Fibroblast of the aortic adventitia (primary cell): Measurements from ENCODE around the gene SLC52A3. TPM values are rescaled to one million over a fixed set of nuclear protein-coding genes. Genes with fewer than 3 reads are reported as not detected.
"Not testable (repeated sequence)": the region's sequence is repeated elsewhere in the genome, so short reads cannot be mapped to it uniquely, and the experiment has no call there.

Experiments
- DNase-seq: peaks from one replicate; pipeline ENCODE4 v3.0.0-alpha.2; 2010; ENCODE audit warnings: low read depth
- H3K4me3 ChIP-seq: 2 replicates; pipeline ENCODE4 v1.5.1; 2011; ENCODE audit warnings: low read depth, mild to moderate bottlenecking, control low read depth, low read length, moderate library complexity
- total RNA-seq: library from RNA; depleted of rRNA; stranded (reverse); fragments of >200 nt; gene quantifications from 2 replicates; pipeline ENCODE4 v1.2.3, GENCODE V29; 2012; ENCODE audit warnings: low replicate concordance
- TF ChIP-seq, protein P1 (sequence below): IDR thresholded peaks from 2 replicates; pipeline ENCODE4 v1.5.1; 2011; ENCODE audit warnings: mild to moderate bottlenecking, low read length, control low read depth, inconsistent platforms; ENCODE audit not compliant: insufficient read depth

The SLC52A3 gene
- total RNA-seq, 1 donor = not detected

DNA sequence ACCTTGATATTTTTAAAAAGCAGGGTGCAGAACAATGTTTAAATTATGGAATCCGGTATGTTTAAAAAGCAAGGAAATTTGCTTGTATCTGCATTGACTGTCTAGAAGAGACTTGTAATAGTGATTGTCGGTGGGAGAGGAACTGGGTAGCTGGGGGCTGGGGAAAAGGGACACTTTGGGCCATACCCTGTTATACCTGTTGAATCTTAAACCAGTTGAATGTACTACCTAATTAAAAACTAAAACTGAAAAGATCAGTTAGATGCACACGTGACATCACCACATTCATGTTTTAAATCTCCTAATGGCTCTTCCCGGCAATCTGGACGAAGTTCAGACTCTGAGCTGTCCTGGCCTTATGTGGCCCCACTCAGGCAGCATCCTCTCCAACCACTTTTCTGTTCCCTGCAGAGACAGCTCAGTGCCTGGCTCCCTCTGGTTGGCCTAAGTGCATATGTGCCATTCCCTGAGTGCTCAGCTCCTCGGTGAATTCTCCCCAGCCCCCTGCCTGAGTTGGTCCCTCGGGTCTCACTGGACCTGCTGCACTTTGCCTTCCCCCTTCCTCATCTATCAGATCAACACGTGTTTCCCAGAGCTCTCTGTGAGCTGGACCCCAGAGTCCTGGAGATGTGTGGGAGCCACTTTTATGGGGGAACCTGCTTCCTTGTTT, 36.3 kb downstream of the SLC52A3 start:
- no peak for DNase-seq
- no peak overlapping the region for H3K4me3 ChIP-seq
- TF ChIP-seq, protein P1, sequence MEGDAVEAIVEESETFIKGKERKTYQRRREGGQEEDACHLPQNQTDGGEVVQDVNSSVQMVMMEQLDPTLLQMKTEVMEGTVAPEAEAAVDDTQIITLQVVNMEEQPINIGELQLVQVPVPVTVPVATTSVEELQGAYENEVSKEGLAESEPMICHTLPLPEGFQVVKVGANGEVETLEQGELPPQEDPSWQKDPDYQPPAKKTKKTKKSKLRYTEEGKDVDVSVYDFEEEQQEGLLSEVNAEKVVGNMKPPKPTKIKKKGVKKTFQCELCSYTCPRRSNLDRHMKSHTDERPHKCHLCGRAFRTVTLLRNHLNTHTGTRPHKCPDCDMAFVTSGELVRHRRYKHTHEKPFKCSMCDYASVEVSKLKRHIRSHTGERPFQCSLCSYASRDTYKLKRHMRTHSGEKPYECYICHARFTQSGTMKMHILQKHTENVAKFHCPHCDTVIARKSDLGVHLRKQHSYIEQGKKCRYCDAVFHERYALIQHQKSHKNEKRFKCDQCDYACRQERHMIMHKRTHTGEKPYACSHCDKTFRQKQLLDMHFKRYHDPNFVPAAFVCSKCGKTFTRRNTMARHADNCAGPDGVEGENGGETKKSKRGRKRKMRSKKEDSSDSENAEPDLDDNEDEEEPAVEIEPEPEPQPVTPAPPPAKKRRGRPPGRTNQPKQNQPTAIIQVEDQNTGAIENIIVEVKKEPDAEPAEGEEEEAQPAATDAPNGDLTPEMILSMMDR = no peak

DNA sequence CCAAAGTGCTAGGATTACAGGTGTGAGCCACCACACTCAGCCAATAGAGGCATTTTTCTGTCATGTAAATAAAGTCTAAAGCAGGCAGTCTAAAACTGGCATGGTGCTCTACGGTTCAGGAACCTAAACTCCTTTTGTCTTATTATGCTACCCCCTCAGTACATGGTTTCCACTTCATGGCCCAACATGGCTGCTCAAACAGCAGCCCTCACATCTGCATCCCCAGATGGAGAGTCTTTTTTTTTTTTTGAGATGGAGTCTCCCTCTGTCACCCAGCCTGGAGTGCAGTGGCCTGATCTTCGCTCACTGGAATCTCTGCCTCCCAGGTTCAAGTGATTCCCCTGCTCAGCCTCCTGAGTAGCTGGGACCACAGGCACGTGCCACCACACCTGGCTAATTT, 38.3 kb downstream of the SLC52A3 start:
- no peak for DNase-seq
- no peak overlapping the region for H3K4me3 ChIP-seq
- TF ChIP-seq, protein P1 = no peak

DNA sequence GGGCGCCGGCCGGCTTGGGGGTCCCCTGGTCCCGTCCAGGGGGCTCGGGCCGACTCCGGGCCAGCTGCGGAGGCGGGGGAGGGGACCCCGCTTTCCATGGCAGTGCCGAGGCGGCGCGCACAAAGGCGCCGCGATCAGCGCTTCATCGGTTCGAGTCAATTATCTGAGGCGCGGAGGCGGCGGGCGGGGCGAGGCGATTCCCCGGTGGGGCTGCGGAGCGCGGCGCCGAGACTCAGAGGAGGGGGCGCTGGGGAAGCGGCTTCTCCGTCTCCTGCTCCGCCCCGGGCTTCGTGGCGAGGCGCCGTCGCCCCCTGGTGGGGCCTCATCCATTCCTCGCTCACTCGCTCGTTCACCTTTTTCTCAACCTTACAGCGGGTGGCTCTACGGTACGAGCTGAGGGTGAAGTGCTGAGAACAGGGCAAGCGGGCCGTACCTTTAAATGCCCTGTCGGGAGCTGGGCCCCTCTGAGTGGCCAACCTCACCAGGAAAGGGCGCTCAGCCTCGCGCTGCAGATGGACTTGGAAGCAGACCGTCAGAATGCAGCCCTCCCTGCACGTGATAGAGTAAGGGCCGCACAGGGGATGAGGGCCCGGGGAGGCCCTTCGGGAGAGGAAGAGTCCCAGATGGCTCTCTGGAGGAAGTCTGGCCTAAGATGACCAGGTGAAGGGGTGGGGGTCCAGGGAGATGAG, 39.9 kb downstream of the SLC52A3 start:
- TF ChIP-seq, protein P1 = peak; percentile 64
- DNase-seq = peak; percentile 14
- H3K4me3 ChIP-seq = peak overlapping the region; percentile 46

DNA sequence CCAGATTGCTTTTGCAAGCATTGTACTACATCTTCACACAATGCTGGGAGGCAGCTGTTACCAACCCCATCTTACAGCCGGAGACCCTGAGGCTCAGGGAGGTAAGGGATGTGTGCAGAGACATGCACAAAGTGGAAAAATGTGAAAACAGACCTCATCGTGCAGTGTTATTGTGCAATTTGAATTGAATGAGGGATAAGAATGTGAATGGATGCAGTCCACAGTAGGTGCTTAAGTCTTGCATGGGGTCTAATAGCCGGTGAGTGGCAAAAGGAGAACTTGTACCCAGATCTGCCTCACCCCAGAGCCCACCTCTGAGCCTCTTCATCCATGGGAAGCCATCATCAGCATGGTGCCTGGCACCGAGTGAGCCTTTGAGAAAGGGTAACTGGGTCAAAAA, 42.1 kb downstream of the SLC52A3 start:
- no peak overlapping the region for H3K4me3 ChIP-seq
- TF ChIP-seq, protein P1 = no peak
- DNase-seq = no peak

DNA sequence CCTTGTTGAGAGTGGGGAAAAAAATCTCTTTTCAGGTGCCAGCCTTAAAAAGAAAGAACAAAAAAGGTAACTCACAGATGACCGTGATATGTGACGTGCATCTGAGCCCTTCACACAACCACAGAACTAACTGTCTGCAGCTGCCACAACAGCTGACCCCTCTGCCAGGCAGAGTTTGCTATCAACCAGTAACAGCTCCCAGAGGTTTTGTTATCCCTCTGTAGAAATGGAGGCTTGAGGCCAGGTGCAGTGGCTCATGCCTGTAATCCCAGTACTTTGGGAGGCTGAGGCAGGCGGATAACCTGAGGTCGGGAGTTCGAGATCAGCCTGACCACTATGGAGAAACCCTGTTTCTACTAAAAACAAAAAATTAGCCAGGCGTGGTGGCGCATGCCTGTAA, 42.8 kb downstream of the SLC52A3 start:
- TF ChIP-seq, protein P1 = no peak
- no peak for DNase-seq

DNA sequence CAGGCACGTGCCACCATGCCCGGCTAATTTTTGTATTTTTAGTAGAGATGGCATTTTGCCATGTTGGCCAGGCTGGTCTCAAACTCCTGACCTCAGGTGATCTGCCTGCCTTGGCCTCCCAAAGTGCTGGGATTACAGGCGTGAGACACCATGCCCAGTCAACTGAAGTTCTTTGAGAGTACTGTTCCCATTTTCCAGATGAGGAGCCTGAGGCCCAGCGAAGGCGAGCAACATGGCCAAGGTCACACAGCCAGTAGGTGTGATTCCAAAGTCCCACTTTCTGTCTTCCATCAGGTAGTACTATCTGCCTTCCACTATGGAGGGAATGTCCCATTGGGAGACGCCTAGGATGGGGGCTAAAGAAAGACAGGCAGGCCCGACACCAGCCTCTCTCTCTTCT, 43.5 kb downstream of the SLC52A3 start:
- not testable (repeated sequence) for DNase-seq, H3K4me3 ChIP-seq

More for the DNA sequence above, 42.8 kb downstream of the SLC52A3 start:
- no peak overlapping the region for H3K4me3 ChIP-seq

DNA sequence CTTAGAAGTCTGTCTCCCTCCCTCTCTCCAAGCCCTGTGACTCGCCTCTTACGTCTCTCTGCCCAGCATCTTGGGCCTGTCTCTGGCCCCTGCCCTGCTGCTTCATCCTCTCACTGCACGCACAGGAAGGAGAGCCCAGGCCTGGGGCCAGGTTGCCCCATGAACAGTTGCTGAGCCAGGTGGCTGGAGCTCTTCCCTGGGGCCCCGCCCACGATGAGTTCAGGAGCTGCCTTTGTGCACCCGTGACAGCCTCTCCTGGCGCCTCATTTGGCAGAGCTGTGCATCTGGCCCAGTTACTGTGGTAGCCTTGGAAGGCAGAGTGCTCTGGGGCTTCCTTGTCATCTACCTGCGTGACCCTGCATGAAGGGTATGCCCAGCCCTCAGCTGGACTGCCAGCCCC, 44.5 kb downstream of the SLC52A3 start:
- TF ChIP-seq, protein P1 = no peak

More for the DNA sequence above, 44.5 kb downstream of the SLC52A3 start:
- H3K4me3 ChIP-seq = no peak overlapping the region
- no peak for DNase-seq
